Thymus (tissue), 11 donors: Measurements from ENCODE around the gene ZBTB7C. TPM values are rescaled to one million over a fixed set of nuclear protein-coding genes. Genes with fewer than 3 reads are reported as not detected.

Source experiments
- DNase-seq, 9 donors: peaks; one replicate each; pipeline ENCODE4 v3.0.0-alpha.2; 2013; ENCODE audit warnings: low spot score in 9 of 9, low read depth in 6 of 9, missing footprints in 1 of 9
- H3K27ac ChIP-seq, 2 donors: one replicate each; pipeline ENCODE4 v1.5.1; 2013; ENCODE audit warnings: control low read depth in 1 of 2, low read depth in 1 of 2, low read length in 1 of 2, mild to moderate bottlenecking in 1 of 2, moderate library complexity in 1 of 2
- H3K27me3 ChIP-seq, 2 donors: one replicate each; pipeline ENCODE4 v1.5.1; 2013; ENCODE audit warnings: low read length in 1 of 2; ENCODE audit not compliant: control insufficient read depth in 2 of 2, insufficient read depth in 1 of 2
- H3K36me3 ChIP-seq, 2 donors: one replicate each; pipeline ENCODE4 v1.5.1; 2013; ENCODE audit warnings: low read length in 1 of 2, mild to moderate bottlenecking in 1 of 2, moderate library complexity in 1 of 2; ENCODE audit not compliant: control insufficient read depth in 2 of 2, insufficient read depth in 2 of 2
- H3K4me1 ChIP-seq, 2 donors: one replicate each; pipeline ENCODE4 v1.5.1; 2013; ENCODE audit warnings: low read length in 2 of 2; ENCODE audit not compliant: control insufficient read depth in 2 of 2, insufficient read depth in 2 of 2
- H3K4me3 ChIP-seq, 2 donors: one replicate each; pipeline ENCODE4 v1.5.1; 2013; ENCODE audit warnings: low read length in 2 of 2, control low read depth in 1 of 2, mild to moderate bottlenecking in 1 of 2
- H3K9me3 ChIP-seq, 2 donors: one replicate each; pipeline ENCODE4 v1.5.1; 2013; ENCODE audit warnings: low read length in 1 of 2, mild to moderate bottlenecking in 1 of 2; ENCODE audit not compliant: control insufficient read depth in 2 of 2, insufficient read depth in 1 of 2
- WGBS: extraction: QIAGEN DNeasy Blood & Tissue Kit; methylation state at CpG from one replicate; pipeline ENCODE4 v1.1.7; 2013; 5-methylcytosine and 5-hydroxymethylcytosine counted together
- polyA plus RNA-seq: library from polyadenylated mRNA; stranded (reverse); fragments of 200-250 nt; gene quantifications from one replicate; pipeline ENCODE4 v1.2.3, GENCODE V29; 2013
- total RNA-seq: library from RNA; stranded (reverse); fragments of 120-200 nt; gene quantifications from one replicate; pipeline ENCODE4 v1.2.4, GENCODE V29; 2013
- donor health status: healthy.

Gene ZBTB7C
- total and polyA plus RNA-seq, 2 donors, result 0.14 to 0.73 TPM

- DNase-seq, result no peak
- 85% methylated on average over 5 of the region's 5 CpGs for WGBS
- Histone ChIP-seq H3K4me3 (no peak overlapping the region), H3K27me3 (peaks cover 0 to 2% of the 10 kb centered on the region in 2 donors), H3K36me3 (no peaks in the 10 kb centered on the region), H3K9me3 (no peaks in the 10 kb centered on the region), H3K27ac (no peak overlapping the region), H3K4me1 (no peaks in the 10 kb centered on the region)
Observed at GRCh38 chr18:48306838-48307237, 102.3 kb downstream of the ZBTB7C start.

- H3K4me3 ChIP-seq, result no peak overlapping the region
- H3K27ac ChIP-seq, result no peak overlapping the region
- peaks cover 0 to 2% of the 10 kb centered on the region in 2 donors for H3K27me3 ChIP-seq
- no peaks in the 10 kb centered on the region for H3K36me3 ChIP-seq
- H3K4me1 ChIP-seq, result peaks cover 4 to 6% of the 10 kb centered on the region in 2 donors
- no peaks in the 10 kb centered on the region for H3K9me3 ChIP-seq
- WGBS, result 94% methylated on average over 16 of the region's 16 CpGs
- DNase-seq, result no peak
Observed at GRCh38 chr18:48304906-48305693, 104.1 kb downstream of the ZBTB7C start.

GRCh38 chr18:48303883-48304282 lies 105.3 kb downstream of the ZBTB7C start:
- H3K4me1 ChIP-seq, result peaks cover 4 to 6% of the 10 kb centered on the region in 2 donors
- WGBS, result 96% methylated on average over 3 of the region's 3 CpGs
- DNase-seq, result no peak
- peaks cover 0 to 2% of the 10 kb centered on the region in 2 donors for H3K27me3 ChIP-seq
- no peaks in the 10 kb centered on the region for H3K9me3 ChIP-seq
- H3K27ac ChIP-seq, result no peak overlapping the region
- H3K36me3 ChIP-seq, result no peaks in the 10 kb centered on the region
- no peak overlapping the region for H3K4me3 ChIP-seq

GRCh38 chr18:48302736-48303135 lies 106.4 kb downstream of the ZBTB7C start:
- Histone ChIP-seq H3K27ac (no peak overlapping the region), H3K9me3 (no peaks in the 10 kb centered on the region), H3K27me3 (peaks cover 0 to 2% of the 10 kb centered on the region in 2 donors), H3K4me3 (no peak overlapping the region), H3K4me1 (peaks cover 4 to 6% of the 10 kb centered on the region in 2 donors), H3K36me3 (no peaks in the 10 kb centered on the region)
- DNase-seq, result no peak
- WGBS, result 96% methylated on average over 3 of the region's 3 CpGs

GRCh38 chr18:48300463-48300961 lies 108.7 kb downstream of the ZBTB7C start:
- no peaks in the 10 kb centered on the region for H3K36me3 ChIP-seq
- H3K27ac ChIP-seq, result no peak overlapping the region
- peaks cover 0 to 2% of the 10 kb centered on the region in 2 donors for H3K27me3 ChIP-seq
- 51% methylated on average over 6 of the region's 6 CpGs for WGBS
- peak in 7 of 9 donors; percentile 4 to 53 (median 8) for DNase-seq
- no peak overlapping the region for H3K4me3 ChIP-seq
- peaks cover 4 to 6% of the 10 kb centered on the region in 2 donors for H3K4me1 ChIP-seq
- H3K9me3 ChIP-seq, result no peaks in the 10 kb centered on the region

GRCh38 chr18:48297139-48297538 lies 112.0 kb downstream of the ZBTB7C start:
- no peak for DNase-seq
- Histone ChIP-seq H3K27me3 (no peaks in the 10 kb centered on the region), H3K4me3 (no peak overlapping the region), H3K9me3 (no peaks in the 10 kb centered on the region), H3K27ac (no peak overlapping the region), H3K36me3 (no peaks in the 10 kb centered on the region), H3K4me1 (peaks cover 4 to 6% of the 10 kb centered on the region in 2 donors)
- WGBS, result 93% methylated on average over 4 of the region's 4 CpGs

- Histone ChIP-seq H3K27ac (no peak overlapping the region), H3K4me3 (no peak overlapping the region), H3K9me3 (no peaks in the 10 kb centered on the region), H3K36me3 (no peaks in the 10 kb centered on the region), H3K27me3 (no peaks in the 10 kb centered on the region), H3K4me1 (peaks cover 4 to 6% of the 10 kb centered on the region in 2 donors)
- 96% methylated on average over 13 of the region's 13 CpGs for WGBS
- no peak for DNase-seq
Observed at GRCh38 chr18:48296581-48296980, 112.6 kb downstream of the ZBTB7C start.

- H3K9me3 ChIP-seq, result no peaks in the 10 kb centered on the region
- H3K27ac ChIP-seq, result no peak overlapping the region
- H3K36me3 ChIP-seq, result no peaks in the 10 kb centered on the region
- no peak overlapping the region for H3K4me3 ChIP-seq
- 94% methylated on average over 10 of the region's 10 CpGs for WGBS
- peaks cover 3 to 5% of the 10 kb centered on the region in 2 donors for H3K4me1 ChIP-seq
- no peaks in the 10 kb centered on the region for H3K27me3 ChIP-seq
- no peak for DNase-seq
Observed at GRCh38 chr18:48295586-48296311, 113.4 kb downstream of the ZBTB7C start.
